Measurements from ENCODE around the gene PBX4. TPM values are rescaled to one million over a fixed set of nuclear protein-coding genes. Genes with fewer than 3 reads are reported as not detected.

The PBX4 gene
- total and polyA plus RNA-seq, 2 of the 8 experiments (the other 6 are each of a cell fraction or from before 2014, with no cell fraction given) = 3.4 to 3.8 TPM

- no peak overlapping the region for H4K8ac ChIP-seq (ENCODE audit: extremely low read depth, insufficient read depth, low read length)
- H3K4me3 ChIP-seq (ENCODE audit: extremely low read depth in 1 of 4, insufficient read depth in 2 of 4, low read depth in 3 of 4, low read length in 4 of 4) = no peak overlapping the region
- no peak overlapping the region for H3K9ac ChIP-seq (replicated peaks in 1 of 4; ENCODE audit: extremely low read depth in 1 of 4, low read depth in 3 of 4, low read length in 3 of 4)
- H2BK5ac ChIP-seq (ENCODE audit: low read depth, low read length) = no peak overlapping the region
- no peak overlapping the region for H3K14ac ChIP-seq (ENCODE audit: insufficient read length)
- no peaks in the 10 kb centered on the region for H3K79me2 ChIP-seq (ENCODE audit: control insufficient read depth in 1 of 2, insufficient read depth in 2 of 2, low read length in 2 of 2)
- CTCF ChIA-PET (ENCODE audit: partially characterized antibody) = interaction anchor here (1.0 to 15.7 kb wide), 4 partner anchors 9 to 94 kb away, joined by 3 to 223 read pairs (median 8); no protein-coding TSS in a partner anchor
- peaks cover 0 to 3% of the 10 kb centered on the region in 2 experiments for H4K20me1 ChIP-seq (replicated peaks in 1 of 2; ENCODE audit: control insufficient read depth in 1 of 2, insufficient read depth in 2 of 2, low read length in 2 of 2)
- H3K23me2 ChIP-seq (ENCODE audit: low read depth, low read length) = peaks cover 4% of the 10 kb centered on the region; the same call in 1 of the 2 replicates
- H2BK120ac ChIP-seq (replicated peaks; ENCODE audit: low read depth, low read length) = no peak overlapping the region
- 94% methylated on average over 15 of the region's 19 CpGs; no CpG with 5 or more reads in 1 of the 2 experiments for WGBS, 2 experiments (ENCODE audit: extremely low coverage in 1 of 2, insufficient coverage in 1 of 2, insufficient read length in 1 of 2, insufficient replicate concordance in 2 of 2, low coverage in 1 of 2, low lambda C conversion rate in 2 of 2, missing lambda C conversion rate in 1 of 2)
- H3K18ac ChIP-seq (ENCODE audit: extremely low read depth, low read length) = no peak overlapping the region
- no peak overlapping the region for H3K4ac ChIP-seq (replicated peaks; ENCODE audit: insufficient read length, low read depth, low read length)
- peaks cover 0 to 4% of the 10 kb centered on the region in 2 experiments; a peak in 1 of 4 replicates for H3K9me3 ChIP-seq (ENCODE audit: insufficient read depth in 2 of 2, low read depth in 1 of 2, low read length in 1 of 2)
- FAIRE-seq = no peak
- no peak overlapping the region for H4K5ac ChIP-seq (ENCODE audit: insufficient read length, low read depth, low read length)
- H3K56ac ChIP-seq (replicated peaks; ENCODE audit: insufficient read length, low read depth, low read length) = no peak overlapping the region
- H2BK12ac ChIP-seq (ENCODE audit: low read depth, low read length) = no peak overlapping the region
- no peak overlapping the region for H4K91ac ChIP-seq (replicated peaks; ENCODE audit: insufficient read length, low read length)
- no peak overlapping the region for H2BK20ac ChIP-seq (ENCODE audit: low read length)
- peaks cover 0 to 5% (median 2%) of the 10 kb centered on the region in 4 experiments; a peak in 3 of 7 replicates for H3K4me1 ChIP-seq (replicated peaks in 1 of 4; ENCODE audit: control insufficient read depth in 3 of 4, insufficient read depth in 4 of 4, low read length in 3 of 4)
- POLR2A ChIA-PET (ENCODE audit: partially characterized antibody) = interaction anchor here (1.3 to 1.8 kb wide), 5 partner anchors 8 to 100 kb away, joined by 3 to 4 read pairs (median 4); partner anchors contain the start of genes GMIP and NDUFA13
- no peak overlapping the region for H2AFZ ChIP-seq (ENCODE audit: low read length)
- H3K23ac ChIP-seq (ENCODE audit: insufficient read length) = no peak overlapping the region
- no peak overlapping the region for H3K27ac ChIP-seq (ENCODE audit: low read depth, low read length)
- no peaks in the 10 kb centered on the region for H3K36me3 ChIP-seq (ENCODE audit: control insufficient read depth in 2 of 4, insufficient read depth in 4 of 4, low read length in 3 of 4)
- H3K79me1 ChIP-seq (ENCODE audit: low read depth, low read length) = no peaks in the 10 kb centered on the region
- peaks cover 6 to 19% (median 17%) of the 10 kb centered on the region in 4 experiments for H3K27me3 ChIP-seq (replicated peaks in 1 of 4; ENCODE audit: control insufficient read depth in 3 of 4, extremely low read depth in 1 of 4, insufficient read depth in 3 of 4, low read length in 3 of 4)
- no peak overlapping the region for H2BK15ac ChIP-seq (ENCODE audit: low read length)
- DNase-seq (ENCODE audit: low read depth in 1 of 2, low spot score in 2 of 2) = no peak
- H2AK5ac ChIP-seq (ENCODE audit: low read depth, low read length) = no peak overlapping the region
- H3K4me2 ChIP-seq (ENCODE audit: insufficient read depth in 1 of 2, low read depth in 2 of 2, low read length in 2 of 2) = no peak overlapping the region
- TF ChIP-seq CTBP2 (IDR thresholded peaks at IDR 0.05; ENCODE audit: borderline replicate concordance, insufficient read depth, insufficient read length, low read length) (no peak), NANOG (IDR thresholded peaks at IDR 0.05; ENCODE audit: insufficient read depth, low read depth, low read length, poor library complexity, severe bottlenecking) (no peak), RFX5 (IDR thresholded peaks at IDR 0.05; ENCODE audit: borderline replicate concordance, low read depth, low read length) (no peak), MAFK (IDR thresholded peaks at IDR 0.05; ENCODE audit: low read depth, low read length) (no peak), MAX (IDR thresholded peaks at IDR 0.05) (no peak), SP2 (IDR thresholded peaks at IDR 0.05; ENCODE audit: low read length) (no peak), TEAD4 (IDR thresholded peaks at IDR 0.05; ENCODE audit: low read depth, low read length) (no peak), ZNF274 (IDR thresholded peaks at IDR 0.05; ENCODE audit: borderline replicate concordance, extremely low read depth, low read length) (no peak), BCL11A (IDR thresholded peaks at IDR 0.05; ENCODE audit: low read depth in 2 of 2, low read length in 2 of 2) (no peak), RBBP5 (IDR thresholded peaks at IDR 0.05; ENCODE audit: borderline replicate concordance, low read depth, low read length) (no peak), EGR1 (IDR thresholded peaks at IDR 0.05; ENCODE audit: borderline replicate concordance, low read depth, low read length) (no peak), BRCA1 (IDR thresholded peaks at IDR 0.05; ENCODE audit: low read depth, low read length) (no peak), EP300 (IDR thresholded peaks at IDR 0.05; ENCODE audit: borderline replicate concordance in 1 of 2, low read depth in 2 of 2, low read length in 2 of 2) (no peak)
Observed at GRCh38 chr19:19543640-19544039, 74.8 kb downstream of the PBX4 start.
